ENCODE data around the gene PREB. TPM values are rescaled to one million over a fixed set of nuclear protein-coding genes. Genes with fewer than 3 reads are reported as not detected.

PREB gene
- total and polyA plus RNA-seq, 2 of the 13 experiments (the other 11 are each of a cell fraction or from before 2014, with no cell fraction given) = 112 to 192 TPM

- TF ChIP-seq ETS1 (CRISPR knock-in tag; IDR thresholded peaks at IDR 0.05) (no peak; the same call in 1 of the 2 replicates), SP4 (CRISPR knock-in tag; IDR thresholded peaks at IDR 0.05) (peak; percentile 85), ZBTB8A (CRISPR knock-in tag; IDR thresholded peaks at IDR 0.05; ENCODE audit: borderline replicate concordance, low read depth) (no peak), GZF1 (CRISPR knock-in tag; IDR thresholded peaks at IDR 0.05) (no peak), DNMT1 (CRISPR knock-in tag; IDR thresholded peaks at IDR 0.05) (peak; percentile 60; the same call in 1 of the 2 replicates), BATF2 (CRISPR knock-in tag; IDR thresholded peaks at IDR 0.05) (no peak; the same call in 1 of the 2 replicates), SRSF4 (IDR thresholded peaks at IDR 0.05; ENCODE audit: low read depth, low read length, poor library complexity, severe bottlenecking) (no peak), BORCS8-MEF2B (CRISPR knock-in tag; IDR thresholded peaks at IDR 0.05) (0 out of 2 replicates have a peak, but pooled peaks have one; percentile 16), PITX1 (CRISPR knock-in tag; IDR thresholded peaks at IDR 0.05) (no peak), BRD4 (CRISPR knock-in tag; IDR thresholded peaks at IDR 0.05) (no peak), ZFAT (CRISPR knock-in tag; conservative IDR thresholded peaks at IDR 0.05) (no peak), MTF1 (CRISPR knock-in tag; IDR thresholded peaks at IDR 0.05) (no peak), CREB1 (IDR thresholded peaks at IDR 0.05) (no peak), CREB1 (CRISPR knock-in tag; IDR thresholded peaks at IDR 0.05) (no peak), FOXK2 (IDR thresholded peaks at IDR 0.05) (no peak), NFIB (CRISPR knock-in tag; IDR thresholded peaks at IDR 0.05; ENCODE audit: borderline replicate concordance) (no peak), MYC (CRISPR knock-in tag; IDR thresholded peaks at IDR 0.05; ENCODE audit: borderline replicate concordance) (peak; percentile 67), ZKSCAN1 (IDR thresholded peaks at IDR 0.05; ENCODE audit: low read length) (no peak), ZNF24 (IDR thresholded peaks at IDR 0.05) (no peak), CENPT (CRISPR knock-in tag; IDR thresholded peaks at IDR 0.05; ENCODE audit: low read depth) (no peak; the same call in 1 of the 2 replicates), ZSCAN5A (CRISPR knock-in tag; IDR thresholded peaks at IDR 0.05; ENCODE audit: borderline replicate concordance) (0 out of 2 replicates have a peak, but pooled peaks have one; percentile 36), ZNF317 (CRISPR knock-in tag; IDR thresholded peaks at IDR 0.05) (peak; percentile 76; the same call in 1 of the 2 replicates), ZNF883 (CRISPR knock-in tag; IDR thresholded peaks at IDR 0.05; ENCODE audit: not compliant biosample characterization) (no peak), ZNF282 (IDR thresholded peaks at IDR 0.05; ENCODE audit: partially characterized antibody) (no peak), ZBTB1 (CRISPR knock-in tag; IDR thresholded peaks at IDR 0.05; ENCODE audit: borderline replicate concordance) (no peak), PHF5A (CRISPR knock-in tag; IDR thresholded peaks at IDR 0.05; ENCODE audit: low read depth, unreplicated experiment) (no peak)
These were observed 47.5 kb downstream of the PREB start, which contains the start of gene KHK (continued) for GRCh38 chr2:27086724-27087593.

All from HepG2 (cell line).